ENCODE results near the gene LIPG.

Gene LIPG

GRCh38 chr18:49640741-49641140 is 78.9 kb downstream of the LIPG start:
- DNase-seq, result no peak

DNA sequence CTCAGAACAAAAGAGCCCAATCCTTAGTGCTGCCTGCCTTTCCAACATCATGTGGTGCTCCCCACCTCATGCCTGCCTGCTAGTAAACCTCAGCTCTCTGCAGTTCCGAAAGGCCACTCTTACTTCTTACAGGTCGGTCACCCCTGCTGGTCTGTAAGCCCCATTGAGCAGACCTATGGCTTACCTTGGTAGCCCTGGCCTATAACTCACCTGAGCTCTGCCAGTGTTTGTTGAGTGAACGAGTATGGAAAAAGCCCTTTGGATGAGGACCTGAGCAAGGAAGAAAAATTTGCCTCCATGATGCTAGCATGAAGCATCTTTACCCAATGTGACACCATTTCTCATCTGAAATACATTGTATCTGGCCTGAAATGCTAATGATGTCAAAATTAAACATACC is 83.3 kb downstream of the LIPG start:
- DNase-seq, result no peak

GRCh38 chr18:49645841-49646351 is 84.0 kb downstream of the LIPG start:
- DNase-seq, result no peak

GRCh38 chr18:49646873-49647272 is 85.0 kb downstream of the LIPG start:
- no peak for DNase-seq

- no peak for DNase-seq
These were observed 85.8 kb downstream of the LIPG start for GRCh38 chr18:49647496-49648168.

DNA sequence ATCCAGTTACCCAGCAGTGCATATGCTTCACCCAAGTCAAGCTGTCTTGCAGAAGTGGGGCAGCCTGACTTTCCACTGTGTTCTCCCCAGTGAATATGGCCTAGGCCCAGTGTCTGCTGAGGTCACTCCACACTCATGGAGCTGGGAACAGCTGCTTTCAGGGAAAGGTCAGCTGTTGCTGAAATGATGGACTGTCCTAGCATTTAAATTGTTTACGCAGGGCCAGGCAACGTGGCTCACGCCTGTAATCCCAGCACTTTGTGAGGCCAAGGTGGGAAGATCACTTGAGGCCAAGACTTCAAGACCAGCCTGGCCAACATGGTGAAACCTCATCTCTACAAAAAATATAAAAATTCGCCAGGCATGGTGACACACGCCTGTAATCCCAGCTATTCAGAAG is 86.5 kb downstream of the LIPG start:
- DNase-seq, result no peak
